GM10266 (cell line): Measurements from ENCODE around the gene SEZ6L2.
"Not testable (repeated sequence)": the region's sequence is repeated elsewhere in the genome, so short reads cannot be mapped to it uniquely, and the experiment has no call there.

ENCODE experiments used
- DNase-seq: peaks from one replicate; pipeline ENCODE4 v3.0.0; 2012; ENCODE audit errors: extremely low spot score
- CTCF ChIP-seq: IDR thresholded peaks from 2 replicates; pipeline ENCODE4 v1.5.1; 2012; ENCODE audit warnings: mild to moderate bottlenecking, low read depth; ENCODE audit not compliant: control insufficient read depth, insufficient read depth; ENCODE audit errors: missing control alignments

The SEZ6L2 gene

GRCh38 chr16:29915590-29916247 lies 16.4 kb upstream of the SEZ6L2 start:
- no peak for TF ChIP-seq CTCF
- no peak for DNase-seq

- DNase-seq, result no peak
- TF ChIP-seq CTCF, result no peak
These were observed 14.2 kb upstream of the SEZ6L2 start for GRCh38 chr16:29913514-29913913.

GRCh38 chr16:29912087-29912486 lies 12.7 kb upstream of the SEZ6L2 start:
- no peak for DNase-seq
- TF ChIP-seq CTCF, result no peak

GRCh38 chr16:29911676-29912010 lies 12.3 kb upstream of the SEZ6L2 start:
- TF ChIP-seq CTCF, result no peak
- no peak for DNase-seq

- no peak for TF ChIP-seq CTCF
- DNase-seq, result no peak
These were observed 11.7 kb upstream of the SEZ6L2 start for GRCh38 chr16:29910819-29911675.

GRCh38 chr16:29909851-29910250 lies 10.5 kb upstream of the SEZ6L2 start:
- not testable (repeated sequence) for DNase-seq

GRCh38 chr16:29909391-29909790 lies 10.0 kb upstream of the SEZ6L2 start:
- DNase-seq, result no peak
- no peak for TF ChIP-seq CTCF
